Stimulated activated naive CD8-positive, alpha-beta T cell treated with anti-CD3 and anti-CD28 coated beads, Interleukin-15, Interleukin-2, amounts not matched to agents 100 U/mL and 50 U/mL, for 24 hours (primary cell): ENCODE measurements around the gene KLHL41.
"Not testable (repeated sequence)": the region's sequence is repeated elsewhere in the genome, so short reads cannot be mapped to it uniquely, and the experiment has no call there.

ENCODE experiments used
- ATAC-seq: fragments of 150-1000 bp; cut with Tn5 transposase; one replicate; pipeline ENCODE4 v1.10.0; 2021
- DNase-seq: peaks from one replicate; pipeline ENCODE4 v3.0.0; 2021

Gene KLHL41

GRCh38 chr2:169509955-169510354, 453 bp downstream of the KLHL41 start:
- ATAC-seq (no peak), DNase-seq (no peak)

GRCh38 chr2:169510496-169510895, 994 bp downstream of the KLHL41 start:
- DNase-seq (no peak), ATAC-seq (no peak)

- DNase-seq (no peak), ATAC-seq (no peak)
Observed at GRCh38 chr2:169511818-169512217, 2.3 kb downstream of the KLHL41 start.

- DNase-seq: no peak
- ATAC-seq: no peak
Observed at GRCh38 chr2:169512525-169512924, 3.0 kb downstream of the KLHL41 start.

- no peak for ATAC-seq
- no peak for DNase-seq
Observed at GRCh38 chr2:169513094-169513493, 3.6 kb downstream of the KLHL41 start.

GRCh38 chr2:169513926-169514325, 4.4 kb downstream of the KLHL41 start:
- DNase-seq (no peak), ATAC-seq (no peak)

GRCh38 chr2:169514758-169515157, 5.3 kb downstream of the KLHL41 start:
- not testable (repeated sequence) for DNase-seq, ATAC-seq

- not testable (repeated sequence) for ATAC-seq, DNase-seq
Observed at GRCh38 chr2:169516488-169516995, 7.0 kb downstream of the KLHL41 start.

GRCh38 chr2:169520896-169521295, 11.4 kb downstream of the KLHL41 start:
- ATAC-seq (no peak), DNase-seq (no peak)

- DNase-seq (no peak), ATAC-seq (no peak)
Observed at GRCh38 chr2:169523681-169524080, 14.2 kb downstream of the KLHL41 start.

GRCh38 chr2:169525434-169525833, 15.9 kb downstream of the KLHL41 start:
- DNase-seq: no peak
- no peak for ATAC-seq

- no peak for DNase-seq
Observed at GRCh38 chr2:169526451-169526850, 16.9 kb downstream of the KLHL41 start.

GRCh38 chr2:169528271-169528701, 18.8 kb downstream of the KLHL41 start:
- peak; percentile 81 for DNase-seq
- peak; percentile 63 for ATAC-seq

More at GRCh38 chr2:169526451-169526850, 16.9 kb downstream of the KLHL41 start:
- ATAC-seq: no peak

GRCh38 chr2:169539460-169539859, 30.0 kb downstream of the KLHL41 start:
- not testable (repeated sequence) for ATAC-seq, DNase-seq

GRCh38 chr2:169540146-169540545, 30.6 kb downstream of the KLHL41 start:
- DNase-seq: no peak
- ATAC-seq: no peak

GRCh38 chr2:169542433-169542832, 32.9 kb downstream of the KLHL41 start:
- ATAC-seq (no peak), DNase-seq (no peak)

- ATAC-seq: peak; percentile 46
Observed at GRCh38 chr2:169546756-169547155, 37.3 kb downstream of the KLHL41 start.

GRCh38 chr2:169561364-169561763, 51.9 kb downstream of the KLHL41 start:
- ATAC-seq: no peak
- no peak for DNase-seq

More at GRCh38 chr2:169546756-169547155, 37.3 kb downstream of the KLHL41 start:
- no peak for DNase-seq

GRCh38 chr2:169562084-169562483, 52.6 kb downstream of the KLHL41 start:
- DNase-seq, ATAC-seq: not testable (repeated sequence)

GRCh38 chr2:169562519-169562918, 53.0 kb downstream of the KLHL41 start:
- no peak for DNase-seq
- no peak for ATAC-seq

GRCh38 chr2:169565686-169566085, 56.2 kb downstream of the KLHL41 start:
- DNase-seq (no peak), ATAC-seq (no peak)

- no peak for ATAC-seq
- no peak for DNase-seq
Observed at GRCh38 chr2:169569948-169570347, 60.4 kb downstream of the KLHL41 start.

- DNase-seq, ATAC-seq: not testable (repeated sequence)
Observed at GRCh38 chr2:169570752-169571151, 61.2 kb downstream of the KLHL41 start.

GRCh38 chr2:169571571-169571970, 62.1 kb downstream of the KLHL41 start:
- ATAC-seq: no peak
- no peak for DNase-seq

- DNase-seq (no peak), ATAC-seq (no peak)
Observed at GRCh38 chr2:169572189-169572588, 62.7 kb downstream of the KLHL41 start.
